ENCODE results near the gene GPBP1L1.
"Not testable (repeated sequence)": the region's sequence is repeated elsewhere in the genome, so short reads cannot be mapped to it uniquely, and the experiment has no call there.

Gene GPBP1L1

GRCh38 chr1:45640293-45640692 is 46.0 kb downstream of the GPBP1L1 start:
- DNase-seq (ENCODE audit: low spot score): no peak

- DNase-seq (ENCODE audit: low spot score): no peak
These were observed 51.1 kb downstream of the GPBP1L1 start for GRCh38 chr1:45635211-45635610.

- DNase-seq (ENCODE audit: low spot score): no peak
These were observed 55.9 kb downstream of the GPBP1L1 start for GRCh38 chr1:45630429-45630828.

GRCh38 chr1:45629035-45629434 is 57.3 kb downstream of the GPBP1L1 start:
- no peak for DNase-seq (ENCODE audit: low spot score)

DNA sequence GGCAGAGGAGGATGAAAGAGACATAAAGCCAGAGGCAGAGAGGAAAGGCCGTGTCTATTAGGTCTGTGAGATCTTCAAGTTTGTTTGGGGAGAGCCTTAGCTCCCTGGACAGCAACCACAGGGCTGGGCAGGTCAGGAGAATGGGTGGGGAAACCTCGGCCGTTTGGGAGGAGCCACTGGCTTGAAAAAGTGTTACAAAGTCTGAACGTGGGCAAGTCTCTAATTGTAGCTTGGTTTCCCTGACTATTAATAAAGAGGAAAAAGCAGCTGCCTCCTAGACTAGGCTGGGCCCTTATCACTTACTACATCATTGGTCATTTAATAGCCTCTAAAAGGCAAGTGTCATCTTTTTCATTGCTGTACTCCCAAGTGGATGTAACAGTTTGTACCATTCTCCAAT is 62.4 kb downstream of the GPBP1L1 start, which contains the start of gene CCDC17:
Gene CCDC17 (minus strand): TSS at position 83 of the 400 bp plus-strand sequence. CDS start 145 bp downstream, outside the sequence.
- no peak for DNase-seq (ENCODE audit: low spot score)

GRCh38 chr1:45622524-45623394 is 63.6 kb downstream of the GPBP1L1 start:
- DNase-seq (ENCODE audit: low spot score): no peak

DNA sequence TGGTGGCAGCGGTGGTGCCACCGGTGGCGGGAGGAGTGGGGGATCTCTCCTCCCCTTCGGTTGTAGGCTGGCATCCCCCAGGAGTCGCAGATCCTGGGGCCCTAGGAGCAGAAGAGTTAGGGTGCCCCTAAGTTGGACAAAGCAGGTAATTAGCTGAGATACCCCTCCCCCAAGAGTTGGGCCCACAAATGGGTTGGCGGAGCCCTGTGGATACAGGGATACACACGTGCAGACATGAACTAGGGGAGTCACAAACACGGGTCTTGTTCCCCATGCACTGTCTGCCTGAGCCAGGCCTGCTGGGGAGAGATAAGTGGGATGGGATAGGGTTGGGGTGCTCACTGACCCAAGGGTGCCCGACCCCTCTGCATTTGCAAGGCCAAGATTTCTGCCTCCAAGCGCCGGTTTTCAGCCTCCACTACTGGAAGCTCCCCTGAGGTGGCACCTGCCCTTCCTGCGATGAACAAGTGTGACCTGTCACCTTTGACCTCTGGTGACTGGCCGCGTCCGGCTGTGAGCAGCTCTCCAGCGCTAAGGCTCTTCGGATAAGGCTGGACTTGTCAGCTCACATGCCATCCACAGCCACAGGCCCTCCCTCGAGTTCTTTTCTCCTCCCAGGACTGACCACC is 64.3 kb downstream of the GPBP1L1 start:
- DNase-seq (ENCODE audit: low spot score): no peak

GRCh38 chr1:45621501-45621836 is 64.9 kb downstream of the GPBP1L1 start:
- no peak for DNase-seq (ENCODE audit: low spot score)

DNA sequence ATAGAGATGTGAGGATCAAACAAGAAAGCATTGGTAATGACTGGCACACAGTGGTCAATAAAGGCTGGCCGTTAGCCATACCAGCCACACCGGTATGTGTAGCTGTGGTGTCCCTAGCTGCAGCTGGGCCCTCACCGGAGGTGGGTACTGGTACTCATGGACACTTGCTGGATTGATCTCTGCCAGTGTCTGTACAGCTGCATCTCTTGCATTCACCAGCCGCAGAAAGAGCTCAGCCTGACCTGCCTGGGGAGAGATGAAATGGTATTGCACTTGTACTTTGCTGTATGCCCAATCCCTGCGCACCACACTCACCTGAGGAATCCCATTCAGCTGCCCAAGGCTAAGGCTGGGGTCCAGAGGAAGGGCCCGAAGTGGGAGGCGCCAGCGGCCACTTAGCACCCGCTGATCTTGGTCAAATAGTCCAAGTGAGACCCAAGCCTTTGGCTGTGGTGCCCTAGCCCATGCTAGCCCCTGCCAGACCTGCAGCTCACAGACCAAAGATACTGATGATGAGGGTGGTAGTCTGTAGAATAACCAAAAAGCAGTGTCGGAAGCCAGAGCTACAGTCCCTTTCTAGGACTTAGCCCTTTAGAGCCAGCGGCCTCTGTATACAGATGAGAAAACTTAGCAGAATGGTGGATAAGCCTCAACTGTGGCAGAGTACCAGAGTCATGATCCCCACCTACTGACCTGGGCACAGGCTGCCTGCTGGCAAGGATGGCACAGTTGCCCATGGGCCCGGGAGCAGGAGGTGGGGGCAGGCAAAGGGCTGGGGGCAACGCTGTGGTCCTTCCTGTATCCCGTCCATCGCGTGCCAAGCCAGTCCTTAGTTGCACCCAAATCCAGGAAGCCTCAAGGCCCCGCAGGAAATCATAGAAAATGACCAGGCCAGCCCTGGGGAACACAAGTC is 65.5 kb downstream of the GPBP1L1 start:
- DNase-seq (ENCODE audit: low spot score): no peak

DNA sequence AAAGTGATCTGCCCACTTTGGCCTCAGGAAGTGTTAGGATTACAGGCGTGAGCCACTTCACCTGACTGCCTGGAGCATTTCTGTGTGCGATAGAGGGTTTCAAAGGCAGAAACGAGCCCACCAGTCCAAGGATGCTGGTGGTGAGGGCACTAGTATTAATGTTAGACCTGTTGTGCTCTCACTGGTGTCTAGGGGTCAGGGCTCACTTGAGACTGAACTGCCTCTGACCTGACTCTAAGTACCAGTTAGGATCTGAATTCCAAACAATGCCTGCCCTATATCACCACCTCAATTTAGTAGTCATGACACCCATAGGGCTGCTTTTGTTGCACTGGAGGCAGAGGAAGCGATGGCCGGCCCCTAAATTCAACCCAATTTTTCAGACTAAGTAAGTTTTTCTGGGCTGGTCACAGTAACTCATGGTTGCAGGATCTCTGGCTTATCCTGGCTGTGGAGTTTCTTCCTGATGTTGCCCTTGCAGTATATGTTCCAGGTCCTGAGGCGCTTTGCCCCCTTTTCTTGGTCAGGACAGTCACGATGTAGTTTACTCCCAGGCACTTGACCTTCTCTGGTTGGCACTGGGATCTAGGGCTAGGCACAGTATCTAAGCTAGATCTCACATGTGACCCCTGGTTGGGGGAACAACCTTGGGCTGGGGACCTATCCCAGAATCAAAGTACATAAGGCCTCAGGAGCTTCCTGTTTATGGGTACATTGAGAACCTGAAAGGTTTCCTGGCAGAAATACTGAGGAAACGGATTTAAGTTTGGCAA is 67.0 kb downstream of the GPBP1L1 start:
- no peak for DNase-seq (ENCODE audit: low spot score)

DNA sequence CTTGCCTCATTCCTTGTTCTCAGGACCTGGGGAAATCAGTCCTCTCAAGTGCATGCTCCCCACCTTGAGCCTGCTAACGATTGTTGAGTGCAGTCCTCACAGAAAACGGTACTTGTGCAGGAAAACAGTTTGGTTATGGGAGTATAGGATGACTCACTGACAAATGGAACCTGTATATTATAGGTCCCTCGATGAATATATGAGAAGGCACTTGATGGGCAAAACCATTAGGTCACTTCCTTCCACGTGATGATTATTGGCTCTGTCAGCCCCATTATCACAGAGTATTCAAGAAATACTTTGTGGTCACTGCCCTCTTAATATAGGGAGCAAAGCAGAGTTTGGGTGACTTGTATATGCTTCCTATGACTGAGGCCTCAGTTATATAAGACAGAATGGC is 68.7 kb downstream of the GPBP1L1 start:
- no peak for DNase-seq (ENCODE audit: low spot score)

DNA sequence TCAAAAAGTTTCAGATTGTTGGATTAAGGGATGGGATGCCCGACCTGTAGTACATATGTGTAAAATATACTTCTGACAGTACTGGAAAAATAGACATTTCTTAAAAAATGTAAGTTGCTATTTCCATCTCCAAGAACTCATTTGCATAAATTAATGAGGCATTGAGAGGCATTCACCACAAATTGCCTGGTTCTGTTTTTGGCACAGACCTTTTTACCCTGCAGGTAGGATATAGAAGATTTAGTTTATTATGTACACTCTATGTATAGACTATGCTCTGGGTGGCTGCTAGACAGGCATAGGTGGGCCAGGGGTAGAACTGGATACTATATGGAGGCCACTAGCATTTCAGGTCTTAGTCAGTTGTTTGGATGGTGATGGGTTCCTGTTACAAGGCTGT is 70.4 kb downstream of the GPBP1L1 start:
- DNase-seq (ENCODE audit: low spot score): no peak

GRCh38 chr1:45612941-45613579 is 73.3 kb downstream of the GPBP1L1 start:
- no peak for DNase-seq (ENCODE audit: low spot score)

- no peak for DNase-seq (ENCODE audit: low spot score)
These were observed 75.6 kb downstream of the GPBP1L1 start for GRCh38 chr1:45610589-45611226.

- DNase-seq (ENCODE audit: low spot score): no peak
These were observed 77.9 kb downstream of the GPBP1L1 start for GRCh38 chr1:45608175-45609156.

DNA sequence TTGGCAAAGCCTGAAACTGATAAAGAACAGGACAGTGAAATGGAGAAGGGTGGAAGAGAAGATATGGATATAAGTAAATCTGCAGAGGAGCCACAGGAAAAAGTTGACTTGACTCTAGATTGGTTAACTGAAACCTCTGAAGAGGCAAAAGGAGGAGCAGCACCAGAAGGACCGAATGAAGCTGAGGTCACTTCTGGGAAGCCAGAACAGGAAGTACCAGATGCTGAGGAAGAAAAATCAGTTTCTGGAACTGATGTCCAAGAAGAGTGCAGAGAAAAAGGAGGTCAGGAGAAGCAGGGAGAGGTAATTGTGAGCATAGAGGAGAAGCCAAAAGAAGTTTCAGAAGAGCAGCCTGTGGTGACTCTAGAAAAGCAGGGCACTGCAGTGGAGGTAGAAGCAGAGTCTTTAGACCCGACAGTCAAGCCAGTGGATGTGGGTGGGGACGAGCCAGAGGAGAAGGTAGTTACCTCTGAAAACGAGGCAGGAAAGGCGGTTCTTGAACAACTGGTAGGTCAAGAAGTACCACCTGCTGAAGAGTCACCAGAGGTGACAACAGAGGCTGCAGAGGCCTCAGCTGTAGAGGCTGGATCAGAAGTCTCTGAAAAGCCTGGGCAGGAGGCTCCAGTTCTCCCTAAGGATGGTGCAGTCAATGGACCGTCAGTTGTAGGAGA is 78.8 kb downstream of the GPBP1L1 start:
- no peak for DNase-seq (ENCODE audit: low spot score)

DNA sequence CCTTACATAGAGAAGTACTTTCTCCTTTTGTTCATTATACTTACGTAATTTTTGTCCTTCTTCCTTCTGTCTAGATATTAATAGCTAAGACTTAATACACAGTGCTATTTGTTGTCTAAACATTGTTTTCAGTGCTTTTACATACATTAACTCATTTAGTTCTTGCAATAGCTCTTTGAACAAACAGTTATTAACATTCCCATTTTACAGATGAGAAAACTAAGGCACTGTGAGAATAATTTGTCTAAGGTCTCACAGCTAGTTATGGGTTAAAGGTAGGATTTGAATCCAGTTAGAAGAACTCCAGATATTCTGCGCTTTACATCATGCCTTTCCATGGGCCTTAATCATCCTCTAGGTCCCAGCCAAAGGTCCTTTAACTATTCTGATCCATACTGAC is 82.1 kb downstream of the GPBP1L1 start:
- no peak for DNase-seq (ENCODE audit: low spot score)

GRCh38 chr1:45596765-45597164 is 89.6 kb downstream of the GPBP1L1 start:
- not testable (repeated sequence) for DNase-seq (ENCODE audit: low spot score)

Measured in SK-N-DZ (cell line).